ENCODE data around the gene UTS2R.
A peak's percentile ranks its signal among the peaks of the same experiment; 100 is the strongest.

Gene UTS2R

GRCh38 chr17:82386255-82386831, 14.8 kb downstream of the UTS2R start:
- ATAC-seq = peak; percentile 19
- Mint-ChIP-seq H3K9me3 (no peaks in the 10 kb centered on the region), H3K27me3 (peaks cover 46% of the 10 kb centered on the region), H3K4me1 (peaks cover 3% of the 10 kb centered on the region), H3K27ac (no peak overlapping the region), H3K4me3 (no peak overlapping the region)
- no peak for DNase-seq

GRCh38 chr17:82386881-82387704, 15.5 kb downstream of the UTS2R start:
- Mint-ChIP-seq H3K27me3 (peaks cover 41% of the 10 kb centered on the region), H3K4me3 (no peak overlapping the region), H3K27ac (no peak overlapping the region), H3K4me1 (no peaks in the 10 kb centered on the region), H3K9me3 (no peaks in the 10 kb centered on the region)
- peak; percentile 6 for ATAC-seq
- DNase-seq = no peak

- Mint-ChIP-seq H3K27ac (no peak overlapping the region), H3K4me3 (no peak overlapping the region), H3K4me1 (no peaks in the 10 kb centered on the region), H3K9me3 (no peaks in the 10 kb centered on the region), H3K27me3 (peaks cover 35% of the 10 kb centered on the region)
- ATAC-seq = no peak
- no peak for DNase-seq
These were observed 16.1 kb downstream of the UTS2R start for GRCh38 chr17:82387705-82388106.

- no peak overlapping the region for H3K27ac Mint-ChIP-seq
- peaks cover 30% of the 10 kb centered on the region for H3K27me3 Mint-ChIP-seq
- no peaks in the 10 kb centered on the region for H3K9me3 Mint-ChIP-seq
These were observed 16.8 kb downstream of the UTS2R start for GRCh38 chr17:82388223-82388921.

GRCh38 chr17:82388922-82389283, 17.3 kb downstream of the UTS2R start:
- no peak overlapping the region for H3K27ac Mint-ChIP-seq
- no peaks in the 10 kb centered on the region for H3K4me1 Mint-ChIP-seq
- ATAC-seq (no peak), DNase-seq (no peak)
- no peaks in the 10 kb centered on the region for H3K9me3 Mint-ChIP-seq
- H3K4me3 Mint-ChIP-seq = no peak overlapping the region
- peaks cover 30% of the 10 kb centered on the region for H3K27me3 Mint-ChIP-seq

More at GRCh38 chr17:82388223-82388921, 16.8 kb downstream of the UTS2R start:
- DNase-seq (no peak), ATAC-seq (no peak)
- H3K4me1 Mint-ChIP-seq = no peaks in the 10 kb centered on the region
- H3K4me3 Mint-ChIP-seq = no peak overlapping the region

- DNase-seq (no peak), ATAC-seq (no peak)
- H3K9me3 Mint-ChIP-seq = no peaks in the 10 kb centered on the region
- peaks cover 30% of the 10 kb centered on the region for H3K27me3 Mint-ChIP-seq
- no peaks in the 10 kb centered on the region for H3K4me1 Mint-ChIP-seq
- no peak overlapping the region for H3K27ac Mint-ChIP-seq
- no peak overlapping the region for H3K4me3 Mint-ChIP-seq
These were observed 17.8 kb downstream of the UTS2R start for GRCh38 chr17:82389379-82389778.

- Mint-ChIP-seq H3K27ac (no peak overlapping the region), H3K4me1 (no peaks in the 10 kb centered on the region), H3K27me3 (peaks cover 24% of the 10 kb centered on the region), H3K9me3 (no peaks in the 10 kb centered on the region), H3K4me3 (no peak overlapping the region)
- no peak for DNase-seq
- no peak for ATAC-seq
These were observed 18.7 kb downstream of the UTS2R start for GRCh38 chr17:82390015-82390859.

GRCh38 chr17:82390860-82391435, 19.4 kb downstream of the UTS2R start:
- peaks cover 17% of the 10 kb centered on the region for H3K27me3 Mint-ChIP-seq
- H3K9me3 Mint-ChIP-seq = no peaks in the 10 kb centered on the region
- DNase-seq (no peak), ATAC-seq (no peak)
- peak overlapping the region in 1 of 2 donors; percentile 54 for H3K27ac Mint-ChIP-seq
- no peak overlapping the region for H3K4me3 Mint-ChIP-seq
- no peaks in the 10 kb centered on the region for H3K4me1 Mint-ChIP-seq

GRCh38 chr17:82391496-82392066, 20.0 kb downstream of the UTS2R start:
- Mint-ChIP-seq H3K4me1 (no peaks in the 10 kb centered on the region), H3K27me3 (peaks cover 10% of the 10 kb centered on the region), H3K27ac (no peak overlapping the region), H3K4me3 (no peak overlapping the region), H3K9me3 (no peaks in the 10 kb centered on the region)
- ATAC-seq = no peak
- DNase-seq = no peak

GRCh38 chr17:82392209-82392920, 20.8 kb downstream of the UTS2R start:
- Mint-ChIP-seq H3K4me3 (no peak overlapping the region), H3K4me1 (no peaks in the 10 kb centered on the region), H3K27me3 (peaks cover 7% of the 10 kb centered on the region), H3K9me3 (no peaks in the 10 kb centered on the region), H3K27ac (peak overlapping the region in 1 of 2 donors; percentile 49)
- DNase-seq = no peak
- ATAC-seq = no peak

- H3K9me3 Mint-ChIP-seq = no peaks in the 10 kb centered on the region
- no peak for DNase-seq
- no peak for ATAC-seq
- H3K27me3 Mint-ChIP-seq = peaks cover 2% of the 10 kb centered on the region
- no peaks in the 10 kb centered on the region for H3K4me1 Mint-ChIP-seq
- no peak overlapping the region for H3K4me3 Mint-ChIP-seq
- peak overlapping the region; percentile 19 to 49 for H3K27ac Mint-ChIP-seq
These were observed 21.4 kb downstream of the UTS2R start for GRCh38 chr17:82392941-82393340.

GRCh38 chr17:82394278-82394677, 22.7 kb downstream of the UTS2R start:
- Mint-ChIP-seq H3K27ac (peak overlapping the region in 1 of 2 donors; percentile 22), H3K9me3 (no peaks in the 10 kb centered on the region), H3K27me3 (no peaks in the 10 kb centered on the region), H3K4me3 (no peak overlapping the region), H3K4me1 (no peaks in the 10 kb centered on the region)
- ATAC-seq (no peak), DNase-seq (no peak)

GRCh38 chr17:82396601-82397435, 25.3 kb downstream of the UTS2R start:
- no peak overlapping the region for H3K27ac Mint-ChIP-seq
- ATAC-seq = peak; percentile 60
- H3K9me3 Mint-ChIP-seq = no peaks in the 10 kb centered on the region
- no peaks in the 10 kb centered on the region for H3K27me3 Mint-ChIP-seq
- DNase-seq = no peak
- no peak overlapping the region for H3K4me3 Mint-ChIP-seq
- peaks cover 18% of the 10 kb centered on the region for H3K4me1 Mint-ChIP-seq

All from stimulated activated naive CD8-positive, alpha-beta T cell treated with anti-CD3 and anti-CD28 coated beads, Interleukin-15, amount 100 ng/mL, for 72 hours (primary cell).